Measurements from ENCODE around the gene CRB3. TPM values are rescaled to one million over a fixed set of nuclear protein-coding genes. Genes with fewer than 3 reads are reported as not detected.

Gene CRB3
- not detected in 2 replicates for total RNA-seq (2014; rRNA removed; shearing (Covaris generic))

GRCh38 chr19:6464070-6464873 lies at the start of gene CRB3:
TSS of gene CRB3 (plus strand) at chr19:6464271. CDS start at chr19:6464702, 431 bp downstream.
- Histone ChIP-seq H3K9me3 (replicated peaks) (no peaks in the 10 kb centered on the region), H3K4me3 (no peak within 1 kb of the TSS), H3K4me1 (replicated peaks) (peaks cover 14% of the 10 kb centered on the region), H3K27me3 (replicated peaks) (peaks cover 46% of the 10 kb centered on the region), H3K27ac (no peak within 1 kb of the TSS), H3K36me3 (no peaks in the 10 kb centered on the region)
- DNase-seq (ENCODE audit: low read depth in 1 of 2, low spot score in 2 of 2), result no peak

- Histone ChIP-seq H3K4me3 (no peak overlapping the region), H3K9me3 (replicated peaks) (no peaks in the 10 kb centered on the region), H3K27ac (no peak overlapping the region), H3K27me3 (replicated peaks) (no peaks in the 10 kb centered on the region), H3K4me1 (replicated peaks) (no peaks in the 10 kb centered on the region), H3K36me3 (peaks cover 72% of the 10 kb centered on the region)
- no peak for DNase-seq (ENCODE audit: low read depth in 1 of 2, low spot score in 2 of 2)
Observed at GRCh38 chr19:6414793-6415590, 49.1 kb upstream of the CRB3 start.

DNA sequence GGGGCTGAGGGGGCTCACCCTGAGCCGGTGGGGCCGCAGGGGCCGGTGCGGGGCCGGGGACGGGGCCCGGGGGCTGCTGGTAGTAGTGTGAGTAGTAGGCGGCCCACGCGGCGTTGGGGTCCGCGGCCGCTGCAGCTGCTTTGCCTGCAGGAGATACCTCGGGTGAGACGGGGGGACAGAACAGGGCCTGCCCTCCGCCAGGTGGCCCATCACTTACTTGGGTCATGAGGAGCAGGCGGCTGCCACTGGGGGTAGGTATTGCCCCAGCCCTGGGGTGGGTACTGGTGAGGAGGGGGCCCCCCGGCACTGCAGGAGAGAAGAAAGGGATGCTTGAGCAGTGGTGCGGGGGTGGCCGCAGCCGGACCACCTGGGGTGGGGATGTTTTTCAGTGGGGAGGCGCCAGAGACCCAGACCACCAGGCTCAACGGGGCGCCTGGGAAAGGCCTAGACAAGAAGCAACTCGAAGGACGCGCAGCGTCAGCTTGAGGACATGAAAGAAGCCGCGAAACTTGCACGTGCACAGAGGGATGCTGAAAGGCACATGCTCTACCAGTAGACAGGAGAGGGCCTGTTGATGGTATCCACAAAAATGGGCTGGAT lies 48.4 kb upstream of the CRB3 start:
- DNase-seq (ENCODE audit: low read depth in 1 of 2, low spot score in 2 of 2), result no peak
- no peak overlapping the region for H3K4me3 ChIP-seq
- no peaks in the 10 kb centered on the region for H3K9me3 ChIP-seq (replicated peaks)
- H3K27ac ChIP-seq, result no peak overlapping the region
- peaks cover 79% of the 10 kb centered on the region for H3K36me3 ChIP-seq
- H3K4me1 ChIP-seq (replicated peaks), result no peaks in the 10 kb centered on the region
- H3K27me3 ChIP-seq (replicated peaks), result no peaks in the 10 kb centered on the region

DNA sequence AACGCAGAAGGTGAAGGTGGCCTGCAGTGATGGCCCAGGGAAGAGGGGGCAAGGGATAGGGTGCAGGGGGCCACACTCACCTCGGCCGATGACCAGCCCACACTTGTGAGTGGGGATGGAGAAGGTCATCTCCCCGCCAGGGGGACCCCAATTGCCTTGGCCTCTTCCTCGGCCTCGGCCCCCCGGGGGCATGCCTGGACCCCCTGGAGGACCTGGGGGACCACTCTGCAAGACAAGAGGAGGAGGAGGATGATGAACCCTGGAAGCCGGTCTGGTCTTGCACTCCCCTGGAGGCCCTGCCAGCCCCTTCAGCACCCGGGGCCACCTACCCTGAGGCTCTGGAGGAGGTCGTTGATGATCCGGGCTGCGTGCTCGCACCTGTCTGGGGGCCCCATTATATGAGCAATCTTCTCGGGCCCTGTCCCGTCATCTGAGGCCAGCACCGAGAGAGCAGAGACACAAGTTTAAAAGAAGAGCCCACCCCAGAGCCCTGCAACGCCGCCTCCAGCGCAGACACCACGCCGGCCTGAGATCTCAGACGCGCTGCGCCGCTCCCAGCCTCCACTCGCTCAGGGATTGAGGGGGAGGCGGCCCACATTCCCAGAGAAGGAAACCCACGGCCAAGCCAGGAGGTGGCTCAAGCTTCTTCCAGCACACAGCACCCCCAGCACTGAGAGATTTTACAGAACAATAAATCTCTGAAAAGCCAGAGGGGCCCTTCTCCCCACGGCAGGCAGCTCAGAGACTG lies 47.2 kb upstream of the CRB3 start:
- Histone ChIP-seq H3K9me3 (replicated peaks) (no peaks in the 10 kb centered on the region), H3K27ac (no peak overlapping the region), H3K4me3 (no peak overlapping the region), H3K36me3 (peaks cover 87% of the 10 kb centered on the region), H3K4me1 (replicated peaks) (no peaks in the 10 kb centered on the region), H3K27me3 (replicated peaks) (no peaks in the 10 kb centered on the region)
- no peak for DNase-seq (ENCODE audit: low read depth in 1 of 2, low spot score in 2 of 2)

DNA sequence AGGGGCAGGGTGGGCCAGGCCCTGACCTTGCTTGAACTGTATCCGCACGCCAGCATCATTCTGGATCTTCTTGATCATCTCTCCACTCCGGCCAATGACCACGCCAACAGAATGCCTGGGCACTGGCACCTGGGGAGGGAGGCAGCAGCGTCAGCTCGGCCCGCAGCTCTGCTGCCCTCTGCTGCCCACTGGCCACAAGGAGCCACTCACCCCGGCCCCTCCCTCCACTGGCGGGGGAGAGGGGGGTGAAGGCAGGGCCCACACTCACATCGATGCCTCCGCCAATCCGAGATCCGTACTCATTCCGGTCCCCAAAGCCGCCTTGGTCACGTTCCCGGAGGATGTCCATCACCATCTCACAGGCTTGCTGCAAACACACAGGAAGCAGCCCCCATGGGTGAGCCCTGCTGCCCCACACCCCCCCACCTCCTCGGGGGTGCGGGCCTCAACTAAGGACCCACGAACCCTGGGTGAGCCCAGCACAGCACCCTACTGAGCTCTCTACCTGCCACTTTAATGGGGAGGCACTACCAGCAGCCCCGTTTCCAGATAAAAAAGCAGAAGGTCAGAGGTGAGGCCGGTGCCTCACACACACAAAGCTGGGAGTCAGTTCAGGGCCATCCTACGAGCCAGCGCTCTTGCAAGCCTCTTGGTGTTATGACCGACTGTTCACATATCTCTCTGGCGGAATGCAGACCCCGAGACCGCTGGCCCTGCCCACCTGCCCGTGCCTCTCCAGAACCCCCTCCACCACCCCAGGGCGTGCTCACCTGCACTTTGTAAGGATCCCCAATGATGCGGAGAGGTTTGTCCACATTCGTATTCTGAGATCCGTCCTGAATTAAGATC lies 46.1 kb upstream of the CRB3 start:
- Histone ChIP-seq H3K27ac (no peak overlapping the region), H3K4me3 (no peak overlapping the region), H3K4me1 (replicated peaks) (peaks cover 1% of the 10 kb centered on the region), H3K27me3 (replicated peaks) (no peaks in the 10 kb centered on the region), H3K36me3 (peaks cover 89% of the 10 kb centered on the region), H3K9me3 (replicated peaks) (no peaks in the 10 kb centered on the region)
- DNase-seq (ENCODE audit: low read depth in 1 of 2, low spot score in 2 of 2), result no peak

DNA sequence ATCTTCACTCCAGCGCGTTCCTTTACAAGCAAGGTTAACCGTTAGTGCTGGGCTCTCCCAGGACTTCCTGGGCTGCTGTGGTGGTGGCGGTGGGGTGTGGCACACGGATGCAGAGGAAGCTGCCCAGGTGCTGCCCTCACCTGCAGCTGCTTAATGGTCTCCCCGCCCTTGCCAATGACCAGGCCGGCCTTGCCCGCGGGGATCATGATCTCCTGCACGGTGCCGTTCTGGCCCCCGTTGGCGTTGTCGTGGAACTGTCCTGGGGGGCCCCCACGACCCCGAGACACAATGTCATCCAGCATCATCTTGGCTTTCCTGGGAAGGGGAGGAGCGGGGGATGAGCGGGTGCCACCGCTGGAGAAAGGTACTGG lies 45.5 kb upstream of the CRB3 start:
- H3K9me3 ChIP-seq (replicated peaks), result no peaks in the 10 kb centered on the region
- no peak overlapping the region for H3K27ac ChIP-seq
- H3K36me3 ChIP-seq, result peaks cover 94% of the 10 kb centered on the region
- H3K4me1 ChIP-seq (replicated peaks), result peaks cover 7% of the 10 kb centered on the region
- no peak for DNase-seq (ENCODE audit: low read depth in 1 of 2, low spot score in 2 of 2)
- H3K27me3 ChIP-seq (replicated peaks), result no peaks in the 10 kb centered on the region
- H3K4me3 ChIP-seq, result no peak overlapping the region

DNA sequence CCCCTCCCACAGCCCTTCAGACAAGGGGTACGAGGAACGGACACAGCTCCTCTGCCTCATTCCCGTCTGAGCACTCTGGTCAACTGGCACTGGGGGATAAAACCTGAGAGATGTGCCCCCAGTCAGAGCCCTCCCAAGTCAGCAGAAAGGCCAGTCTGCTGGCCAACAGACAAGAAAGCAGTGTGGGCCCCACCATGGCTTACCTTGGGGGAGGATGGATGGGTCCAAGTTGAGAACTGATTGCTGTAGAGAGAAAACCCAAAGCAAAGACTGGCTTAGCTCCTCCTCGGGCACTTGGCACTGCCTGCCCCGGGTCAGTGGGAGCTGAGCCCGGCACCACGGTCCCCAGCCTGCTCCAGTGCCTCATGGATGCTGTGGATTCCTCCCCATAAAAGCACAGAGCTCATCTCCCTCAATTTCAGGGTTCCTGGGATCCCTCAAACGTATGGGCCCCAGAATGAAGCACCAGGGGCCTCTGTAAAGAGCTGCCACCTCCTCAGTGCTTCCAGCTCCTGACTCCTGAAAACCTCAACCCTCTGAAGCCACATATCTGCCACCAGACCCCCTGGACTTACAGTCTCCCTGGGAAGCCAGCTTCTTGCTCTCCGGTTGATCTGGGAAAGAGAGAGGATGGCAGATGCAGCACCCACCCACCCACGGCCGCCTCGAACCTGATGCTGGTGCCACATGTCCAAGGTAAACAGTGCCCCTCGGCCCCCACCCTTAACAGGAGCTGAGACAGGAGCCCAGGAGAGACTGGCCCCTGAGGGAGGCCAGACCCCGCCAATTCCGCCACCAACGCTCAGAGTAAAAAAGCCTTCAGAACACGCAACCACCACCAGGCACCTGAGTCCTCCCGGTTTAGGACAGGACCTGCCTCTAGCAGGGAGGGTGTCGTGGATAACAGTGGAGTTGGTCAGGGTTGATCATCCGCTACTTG lies 42.7 kb upstream of the CRB3 start:
- DNase-seq (ENCODE audit: low read depth in 1 of 2, low spot score in 2 of 2), result no peak
- H3K36me3 ChIP-seq, result peaks cover 76% of the 10 kb centered on the region
- H3K9me3 ChIP-seq (replicated peaks), result no peaks in the 10 kb centered on the region
- no peak overlapping the region for H3K27ac ChIP-seq
- H3K4me1 ChIP-seq (replicated peaks), result peaks cover 12% of the 10 kb centered on the region
- H3K4me3 ChIP-seq, result no peak overlapping the region
- no peaks in the 10 kb centered on the region for H3K27me3 ChIP-seq (replicated peaks)

DNA sequence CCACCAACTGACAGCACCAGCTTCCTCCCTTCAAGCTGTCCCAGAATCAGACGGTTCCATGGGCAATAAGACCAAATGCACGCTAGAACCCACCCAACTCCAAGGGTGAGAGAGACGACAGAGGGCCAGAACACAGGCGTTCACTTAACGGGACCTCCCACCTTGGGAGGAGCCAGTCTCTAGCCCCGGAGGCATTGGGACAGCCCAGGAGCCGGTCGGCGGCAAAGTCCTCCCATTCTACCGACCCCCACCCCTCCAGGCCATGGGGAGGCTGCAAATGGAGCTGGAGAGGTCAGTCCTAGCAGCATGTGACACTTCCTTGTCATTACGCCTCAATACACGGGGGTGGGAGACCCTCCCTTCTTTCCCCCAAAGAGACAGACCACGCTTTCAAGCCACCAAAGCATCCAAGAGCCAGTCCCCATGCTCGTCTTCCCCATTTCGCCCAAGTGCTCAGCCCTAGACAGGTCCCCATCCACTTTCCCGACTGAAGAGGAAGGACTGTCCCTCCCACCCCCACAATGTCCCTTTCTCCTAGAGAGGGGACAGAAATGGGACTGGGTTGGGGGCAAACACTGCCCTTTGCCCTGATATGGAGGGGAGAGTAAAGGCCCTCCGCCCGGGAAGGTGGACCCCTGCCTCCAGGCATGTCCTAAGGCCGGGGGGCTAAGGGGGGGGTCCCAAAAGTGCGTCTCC lies 40.4 kb upstream of the CRB3 start:
- H3K27me3 ChIP-seq (replicated peaks), result no peaks in the 10 kb centered on the region
- H3K4me3 ChIP-seq, result peak overlapping the region; percentile 77
- H3K27ac ChIP-seq, result no peak overlapping the region
- H3K9me3 ChIP-seq (replicated peaks), result no peaks in the 10 kb centered on the region
- peak; percentile 53 to 75 for DNase-seq (ENCODE audit: low read depth in 1 of 2, low spot score in 2 of 2)
- H3K36me3 ChIP-seq, result peaks cover 53% of the 10 kb centered on the region
- H3K4me1 ChIP-seq (replicated peaks), result peaks cover 12% of the 10 kb centered on the region

- no peak for DNase-seq (ENCODE audit: low read depth in 1 of 2, low spot score in 2 of 2)
- Histone ChIP-seq H3K36me3 (peaks cover 46% of the 10 kb centered on the region), H3K4me3 (peak within 1 kb of the TSS; percentile 77), H3K27ac (peak within 1 kb of the TSS; percentile 35; the same call in 1 of the 2 replicates), H3K9me3 (replicated peaks) (no peaks in the 10 kb centered on the region), H3K27me3 (replicated peaks) (no peaks in the 10 kb centered on the region), H3K4me1 (replicated peaks) (peaks cover 12% of the 10 kb centered on the region)
Observed at GRCh38 chr19:6424195-6424938, 39.7 kb upstream of the CRB3 start, which contains the start of gene KHSRP. TSS of gene KHSRP (minus strand) at chr19:6424811. CDS start at chr19:6424701, 110 bp downstream.

GRCh38 chr19:6424939-6425731 lies 38.9 kb upstream of the CRB3 start:
- peaks cover 7% of the 10 kb centered on the region for H3K27me3 ChIP-seq (replicated peaks)
- H3K27ac ChIP-seq, result 0 out of 2 replicates have a peak overlapping the region, but pooled peaks have one; percentile 6
- no peaks in the 10 kb centered on the region for H3K9me3 ChIP-seq (replicated peaks)
- H3K4me1 ChIP-seq (replicated peaks), result peaks cover 12% of the 10 kb centered on the region
- DNase-seq (ENCODE audit: low read depth in 1 of 2, low spot score in 2 of 2), result peak; percentile 100
- H3K36me3 ChIP-seq, result peaks cover 38% of the 10 kb centered on the region
- peak overlapping the region; percentile 77 for H3K4me3 ChIP-seq
